GM19240 (cell line): ENCODE results near the gene MYOF.

Experiments used
- DNase-seq: peaks from one replicate; pipeline ENCODE4 v3.0.0; 2011; ENCODE audit warnings: low spot score; ENCODE audit not compliant: insufficient read length

MYOF gene

GRCh38 chr10:93261089-93261488 lies 221.0 kb downstream of the MYOF start:
- no peak for DNase-seq

- no peak for DNase-seq
Measured at GRCh38 chr10:93259126-93259525, 223.0 kb downstream of the MYOF start.
